HG03354 (cell line): ENCODE results near the gene SLC10A7.
A peak's percentile ranks its signal among the peaks of the same experiment; 100 is the strongest.
"Not testable (repeated sequence)": the region's sequence is repeated elsewhere in the genome, so short reads cannot be mapped to it uniquely, and the experiment has no call there.

Experiments
- ATAC-seq: cut with Tn5 transposase; IDR thresholded peaks from one replicate; pipeline ENCODE4 v1.9.1; 2021; ENCODE audit warnings: mild to moderate bottlenecking; ENCODE audit not compliant: unreplicated experiment, poor library complexity, severe bottlenecking

The SLC10A7 gene

GRCh38 chr4:146379744-146380143 is 142.0 kb downstream of the SLC10A7 start:
- ATAC-seq: no peak

- no peak for ATAC-seq
Observed at GRCh38 chr4:146371812-146372211, 149.9 kb downstream of the SLC10A7 start.

GRCh38 chr4:146370841-146371240 is 150.9 kb downstream of the SLC10A7 start:
- no peak for ATAC-seq

- ATAC-seq: no peak
Observed at GRCh38 chr4:146369446-146369845, 152.3 kb downstream of the SLC10A7 start.

- no peak for ATAC-seq
Observed at GRCh38 chr4:146368209-146368608, 153.5 kb downstream of the SLC10A7 start.

GRCh38 chr4:146367347-146367746 is 154.4 kb downstream of the SLC10A7 start:
- no peak for ATAC-seq

- no peak for ATAC-seq
Observed at GRCh38 chr4:146359771-146360170, 162.0 kb downstream of the SLC10A7 start.

- not testable (repeated sequence) for ATAC-seq
Observed at GRCh38 chr4:146350114-146350513, 171.6 kb downstream of the SLC10A7 start.

GRCh38 chr4:146349306-146349705 is 172.4 kb downstream of the SLC10A7 start:
- no peak for ATAC-seq

GRCh38 chr4:146347822-146348221 is 173.9 kb downstream of the SLC10A7 start:
- no peak for ATAC-seq

GRCh38 chr4:146346276-146346675 is 175.5 kb downstream of the SLC10A7 start:
- no peak for ATAC-seq

- ATAC-seq: no peak
Observed at GRCh38 chr4:146343776-146344175, 178.0 kb downstream of the SLC10A7 start.

- peak; percentile 84 for ATAC-seq
Observed at GRCh38 chr4:146343199-146343598, 178.5 kb downstream of the SLC10A7 start.

GRCh38 chr4:146342600-146343192 is 179.0 kb downstream of the SLC10A7 start:
- no peak for ATAC-seq

GRCh38 chr4:146340798-146341197 is 180.9 kb downstream of the SLC10A7 start:
- peak; percentile 47 for ATAC-seq

- ATAC-seq: no peak
Observed at GRCh38 chr4:146338512-146338911, 183.2 kb downstream of the SLC10A7 start.

GRCh38 chr4:146336410-146336807 is 185.3 kb downstream of the SLC10A7 start:
- ATAC-seq: no peak

- ATAC-seq: no peak
Observed at GRCh38 chr4:146335763-146336409, 185.9 kb downstream of the SLC10A7 start.

- no peak for ATAC-seq
Observed at GRCh38 chr4:146334862-146335449, 186.8 kb downstream of the SLC10A7 start.

GRCh38 chr4:146333895-146334262 is 187.9 kb downstream of the SLC10A7 start:
- ATAC-seq: no peak

GRCh38 chr4:146333187-146333894 is 188.4 kb downstream of the SLC10A7 start:
- peak; percentile 97 for ATAC-seq
